EL (cell line): Measurements from ENCODE around the gene CHRNB4.
A peak's percentile ranks its signal among the peaks of the same experiment; 100 is the strongest.

Source experiments
- DNase-seq: peaks from one replicate; pipeline ENCODE4 v3.0.0-alpha.2; 2016

Gene CHRNB4

DNA sequence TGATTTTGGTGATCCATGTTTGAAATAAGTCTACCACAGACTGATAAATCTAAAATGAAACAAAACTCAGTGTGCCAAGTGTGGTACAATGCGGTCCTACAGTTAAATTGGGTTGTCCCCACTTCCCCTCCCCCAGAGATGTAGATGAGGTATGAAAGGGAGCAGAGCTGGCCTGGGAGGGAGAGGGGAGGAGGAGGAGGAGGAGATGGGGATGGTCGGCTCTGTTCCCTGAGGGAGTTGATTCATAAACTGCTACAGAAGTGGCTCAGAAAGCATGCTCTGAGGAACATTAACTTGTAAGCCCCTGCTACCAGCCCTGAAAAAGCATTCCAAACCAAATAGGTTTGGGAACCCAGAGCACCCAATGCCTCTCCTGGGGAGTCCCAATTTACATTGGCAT is 28.0 kb upstream of the CHRNB4 start:
- DNase-seq: no peak

DNA sequence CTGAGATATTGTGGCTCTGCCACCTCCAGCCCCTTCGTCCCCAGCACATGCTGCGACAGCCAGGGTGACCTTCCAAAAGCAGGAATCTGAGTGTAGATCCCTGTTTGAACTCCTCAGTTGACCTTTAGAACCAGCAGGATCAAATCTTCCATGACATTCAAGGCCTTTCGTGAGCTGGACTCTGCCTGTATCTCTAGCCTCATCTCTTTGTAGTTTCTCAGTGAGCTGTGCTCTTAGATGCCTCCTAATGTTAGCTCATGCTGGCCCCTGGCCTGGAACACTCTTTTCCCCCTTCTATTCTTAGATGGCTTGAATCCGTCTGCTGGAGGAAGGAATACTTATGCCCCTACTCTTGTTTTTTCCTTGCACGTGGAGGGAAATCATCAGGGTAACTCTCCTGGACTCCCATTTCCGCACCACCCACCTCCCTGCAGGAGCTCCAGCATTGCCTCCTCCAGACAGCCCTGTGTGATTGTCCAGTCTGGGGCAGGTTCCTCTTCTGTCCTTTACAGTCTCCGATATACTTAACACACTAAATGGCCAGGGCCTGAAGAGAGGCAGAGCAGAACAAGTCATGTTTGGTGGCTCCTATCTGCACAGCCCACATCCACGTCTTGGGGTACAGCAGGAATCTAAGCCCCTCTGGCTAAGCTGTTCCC is 26.7 kb upstream of the CHRNB4 start:
- DNase-seq: no peak

DNA sequence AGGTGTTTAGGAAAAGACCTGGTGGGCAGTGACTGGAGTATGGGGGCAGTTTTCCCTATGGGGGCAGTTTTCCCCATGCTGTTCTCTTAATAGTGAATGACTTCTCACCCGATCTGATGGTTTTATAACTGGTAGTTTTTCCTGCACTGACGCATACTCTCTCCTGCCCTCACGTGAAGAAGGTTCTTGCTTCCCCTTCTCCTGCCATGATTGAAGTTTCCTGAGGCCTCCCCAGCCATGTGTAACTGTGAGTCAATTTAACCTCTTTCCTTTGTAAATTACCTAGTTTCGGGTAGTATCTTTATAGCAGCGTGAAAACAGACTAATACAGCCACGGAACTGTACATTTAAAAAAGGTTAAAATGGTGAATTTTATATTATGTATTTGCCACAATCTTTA is 25.0 kb upstream of the CHRNB4 start:
- DNase-seq: no peak

GRCh38 chr15:78663703-78664102 is 22.7 kb upstream of the CHRNB4 start:
- no peak for DNase-seq

DNA sequence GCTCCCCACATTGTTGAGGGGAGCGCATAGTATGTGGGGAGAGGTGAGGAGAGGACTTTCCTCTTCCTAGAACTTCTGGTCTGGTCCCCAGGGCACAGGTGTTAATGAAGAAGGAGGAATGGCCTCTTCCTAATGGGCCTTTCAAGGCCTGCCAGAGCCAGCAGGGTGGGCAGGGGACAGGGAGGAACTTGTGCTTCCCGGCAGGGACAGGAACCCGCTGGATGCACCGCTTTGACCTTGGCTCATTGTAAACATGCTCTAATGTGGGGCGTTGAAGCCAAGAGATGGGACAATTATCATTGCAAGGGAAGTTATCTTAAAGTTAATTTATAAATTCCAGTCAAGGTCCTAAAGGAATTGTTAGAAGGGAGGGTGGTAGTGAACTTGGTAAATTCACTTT is 21.0 kb upstream of the CHRNB4 start:
- DNase-seq: no peak

- no peak for DNase-seq
These were observed 20.0 kb upstream of the CHRNB4 start for GRCh38 chr15:78661001-78661400.

GRCh38 chr15:78660584-78660983 is 19.6 kb upstream of the CHRNB4 start:
- no peak for DNase-seq

DNA sequence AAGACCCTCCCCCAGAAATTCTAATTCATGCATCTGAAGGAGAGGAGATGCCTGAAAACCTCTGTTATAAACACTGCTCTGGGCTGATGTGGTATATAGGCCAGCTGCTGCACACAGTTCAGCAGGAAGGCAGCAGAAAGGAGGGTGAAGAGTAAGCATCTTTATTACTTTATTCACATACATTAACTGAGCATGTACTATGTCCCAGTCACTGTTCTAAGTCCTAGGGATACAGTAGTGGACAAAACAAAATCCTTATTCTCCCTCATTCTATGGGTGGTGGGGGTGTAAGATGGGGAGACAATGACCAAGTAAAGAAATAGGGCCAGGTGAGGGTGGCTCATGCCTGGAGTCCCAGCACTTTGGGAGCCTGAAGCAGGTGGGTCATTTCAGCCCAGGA is 17.8 kb upstream of the CHRNB4 start:
- DNase-seq: no peak

DNA sequence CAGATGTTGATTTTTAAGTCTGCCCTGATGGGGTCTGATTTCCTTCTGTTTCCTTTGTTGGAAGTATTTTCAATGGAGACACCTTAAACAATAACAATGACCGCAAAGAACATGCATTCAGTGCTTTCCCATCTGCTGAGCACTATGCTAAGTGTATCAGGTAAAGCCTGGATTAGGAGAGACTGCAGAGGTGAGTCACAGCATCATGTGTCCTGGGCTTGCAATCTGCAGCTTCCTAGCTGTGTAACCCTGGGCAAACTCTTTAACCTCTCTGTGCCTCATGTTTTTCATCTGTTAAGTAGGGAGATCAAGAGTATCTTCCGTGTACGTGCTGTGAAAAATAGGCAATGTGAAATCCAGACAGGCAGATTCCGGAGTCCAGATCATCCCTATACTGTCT is 13.3 kb upstream of the CHRNB4 start:
- DNase-seq: no peak

DNA sequence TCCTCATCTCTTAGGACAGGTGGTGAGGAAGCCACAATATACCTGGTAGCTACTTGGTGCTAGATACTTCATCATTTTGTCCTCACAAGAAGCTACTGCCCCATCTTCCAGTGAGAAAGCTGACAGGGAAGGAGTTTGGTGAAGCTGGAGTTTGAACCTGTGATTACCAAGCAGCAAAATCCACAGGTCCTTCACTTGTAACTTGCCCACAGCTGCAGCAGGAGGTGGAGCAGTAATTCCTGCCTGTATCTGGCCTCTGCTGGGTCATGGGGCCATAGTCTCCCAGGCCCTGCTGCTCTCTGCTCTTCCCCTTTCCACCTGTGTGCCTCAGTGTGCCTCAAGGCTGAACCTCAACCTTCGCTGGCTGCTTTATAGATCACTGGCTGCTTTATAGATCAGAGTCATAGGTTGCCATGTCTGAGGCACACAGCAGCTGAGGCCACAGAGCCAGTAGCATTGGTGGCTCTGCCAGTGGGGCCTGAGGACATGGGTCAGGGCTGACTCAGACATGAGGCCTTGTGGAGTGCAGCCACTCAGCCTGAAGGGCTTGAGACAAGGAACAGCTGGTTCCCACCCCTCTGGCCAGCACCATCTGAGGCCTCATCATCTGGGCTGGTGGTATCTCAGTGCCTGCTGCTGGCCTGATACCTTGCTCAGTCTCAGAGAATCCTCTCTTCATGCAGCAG is 11.1 kb upstream of the CHRNB4 start:
- no peak for DNase-seq

GRCh38 chr15:78651007-78651406 is 10.0 kb upstream of the CHRNB4 start:
- no peak for DNase-seq

- DNase-seq: no peak
These were observed 9.0 kb upstream of the CHRNB4 start for GRCh38 chr15:78650022-78650421.

- no peak for DNase-seq
These were observed 4.0 kb upstream of the CHRNB4 start for GRCh38 chr15:78645009-78645408.

DNA sequence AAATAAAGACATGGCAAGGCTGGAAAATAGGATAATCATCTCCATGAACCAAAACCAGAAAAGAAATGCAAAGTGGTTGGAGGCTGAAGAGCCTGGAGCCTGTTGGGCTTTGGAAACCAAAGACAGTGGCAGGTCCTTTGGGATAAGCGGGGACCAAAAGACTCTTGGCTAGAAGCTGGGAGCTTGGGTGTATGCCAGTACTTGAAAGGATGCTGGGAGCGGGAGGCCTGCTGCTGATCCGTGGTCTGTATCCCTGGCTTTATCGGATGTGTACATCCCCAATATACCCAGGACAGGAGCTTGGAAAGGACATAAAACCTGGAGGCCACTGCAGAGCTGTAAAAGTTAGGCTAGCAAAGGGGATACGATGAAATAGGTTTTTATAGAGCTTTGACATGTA is 1.3 kb upstream of the CHRNB4 start:
- DNase-seq: no peak

DNA sequence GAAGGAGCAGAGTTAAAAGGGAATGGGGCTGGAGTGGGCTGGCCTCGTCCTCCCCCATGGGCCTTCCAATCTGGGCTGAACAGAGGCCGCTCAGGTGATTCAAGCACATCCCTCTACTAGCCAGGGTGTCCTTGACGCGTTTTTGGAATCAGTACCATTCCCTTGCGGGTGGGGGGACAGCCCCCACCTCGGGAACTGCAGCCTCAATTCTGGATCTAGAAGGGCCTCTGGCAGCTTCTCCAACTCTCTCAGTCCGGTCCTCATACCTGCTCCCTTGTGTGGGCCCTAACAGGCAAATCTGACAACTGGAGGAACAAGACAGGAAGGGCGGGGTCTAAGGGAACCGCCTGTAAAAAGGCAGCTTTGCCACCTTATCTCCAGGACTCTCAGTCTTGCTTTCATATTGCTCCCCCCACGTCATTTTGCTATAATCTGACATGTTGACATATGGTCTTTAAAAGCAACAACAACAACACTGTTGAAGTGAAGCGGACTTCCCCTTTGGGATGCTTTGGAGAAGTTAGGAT is 802 bp upstream of the CHRNB4 start:
- no peak for DNase-seq

DNA sequence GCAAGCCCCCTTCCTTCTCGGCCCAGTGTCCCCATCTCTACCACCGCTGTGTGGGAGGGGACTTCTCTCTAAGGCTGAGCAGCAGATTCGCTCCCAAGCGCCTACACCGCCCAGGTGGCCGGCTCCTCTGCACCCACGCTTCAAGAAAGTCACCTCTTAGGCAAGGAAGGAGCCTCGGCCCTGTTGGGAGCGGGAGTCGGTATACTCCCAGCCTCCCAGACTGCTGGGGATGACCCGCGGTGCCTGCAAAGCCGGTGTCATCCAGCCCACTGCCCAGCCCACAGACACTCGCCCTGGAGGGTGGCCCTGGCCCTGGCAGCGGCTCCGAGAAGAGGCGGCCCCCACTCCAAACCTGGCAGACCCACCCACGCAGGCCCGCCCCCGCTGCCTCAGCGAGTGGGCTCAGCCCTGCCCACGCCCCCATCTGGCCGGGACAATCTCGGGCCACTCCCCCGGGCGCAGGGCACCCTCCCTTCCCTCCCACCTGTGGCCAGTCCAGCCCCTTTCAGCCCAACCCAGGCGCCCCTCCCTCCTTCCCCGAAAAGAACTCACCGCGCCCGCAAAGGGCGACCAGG is 396 bp downstream of the CHRNB4 start:
- DNase-seq: no peak

- DNase-seq: peak; percentile 44
These were observed 2.2 kb downstream of the CHRNB4 start for GRCh38 chr15:78638658-78639314.

DNA sequence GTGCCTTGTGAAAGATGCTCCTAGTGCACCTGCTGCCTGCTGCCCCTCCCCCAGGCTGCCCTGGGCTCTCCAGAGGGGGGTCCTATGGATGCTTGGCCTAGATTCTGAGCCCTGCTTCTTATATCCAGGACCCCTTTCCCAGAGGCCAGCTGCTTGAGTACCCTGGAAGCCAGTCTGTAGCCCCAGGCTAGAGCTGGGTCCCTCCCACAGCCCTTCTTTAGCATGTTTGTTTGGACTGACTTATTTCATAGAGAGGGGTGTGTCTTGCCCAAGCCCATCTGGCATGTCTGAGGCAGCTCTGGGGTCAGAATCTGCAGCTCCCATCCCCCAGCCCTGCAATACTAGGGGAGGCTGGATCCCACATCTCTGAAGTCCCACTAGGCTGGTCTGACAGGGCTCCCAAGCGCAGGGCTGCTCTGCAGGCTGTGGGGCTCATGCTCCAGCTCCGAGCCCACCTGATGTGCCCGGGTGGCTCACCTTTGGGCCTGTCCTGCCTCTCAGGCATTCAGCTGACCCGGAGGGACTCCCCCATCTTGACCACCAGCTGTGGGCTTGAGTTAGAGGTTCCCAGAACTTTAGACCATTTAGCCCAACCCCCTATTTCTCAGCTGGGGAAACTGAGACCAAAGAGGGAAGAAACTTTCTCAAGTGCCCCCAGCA is 3.1 kb downstream of the CHRNB4 start:
- DNase-seq: no peak

DNA sequence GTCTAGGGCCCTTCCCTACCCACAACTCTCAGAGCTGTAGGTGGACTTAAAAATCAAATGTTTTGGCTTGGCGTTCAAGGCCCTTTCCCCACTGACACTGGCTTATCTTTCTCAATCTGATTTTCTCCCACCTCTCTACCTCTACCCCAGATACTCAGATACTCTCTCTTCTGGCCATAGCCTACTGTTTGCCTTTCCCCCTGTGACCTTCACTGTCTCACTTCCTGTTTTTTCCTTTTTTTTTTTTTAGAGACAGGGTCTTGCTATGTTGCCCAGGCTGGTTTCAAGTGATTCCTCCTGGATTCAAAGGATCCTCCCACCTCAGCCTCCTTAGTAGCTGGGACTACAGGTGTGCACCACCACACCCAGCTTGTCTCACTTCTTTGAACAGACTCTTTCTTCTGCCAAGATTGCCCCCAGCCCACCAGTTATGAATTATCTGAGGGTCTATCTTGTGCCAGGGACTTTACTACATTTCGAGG is 4.6 kb downstream of the CHRNB4 start:
- DNase-seq: no peak

GRCh38 chr15:78635346-78635745 is 5.7 kb downstream of the CHRNB4 start:
- DNase-seq: no peak

DNA sequence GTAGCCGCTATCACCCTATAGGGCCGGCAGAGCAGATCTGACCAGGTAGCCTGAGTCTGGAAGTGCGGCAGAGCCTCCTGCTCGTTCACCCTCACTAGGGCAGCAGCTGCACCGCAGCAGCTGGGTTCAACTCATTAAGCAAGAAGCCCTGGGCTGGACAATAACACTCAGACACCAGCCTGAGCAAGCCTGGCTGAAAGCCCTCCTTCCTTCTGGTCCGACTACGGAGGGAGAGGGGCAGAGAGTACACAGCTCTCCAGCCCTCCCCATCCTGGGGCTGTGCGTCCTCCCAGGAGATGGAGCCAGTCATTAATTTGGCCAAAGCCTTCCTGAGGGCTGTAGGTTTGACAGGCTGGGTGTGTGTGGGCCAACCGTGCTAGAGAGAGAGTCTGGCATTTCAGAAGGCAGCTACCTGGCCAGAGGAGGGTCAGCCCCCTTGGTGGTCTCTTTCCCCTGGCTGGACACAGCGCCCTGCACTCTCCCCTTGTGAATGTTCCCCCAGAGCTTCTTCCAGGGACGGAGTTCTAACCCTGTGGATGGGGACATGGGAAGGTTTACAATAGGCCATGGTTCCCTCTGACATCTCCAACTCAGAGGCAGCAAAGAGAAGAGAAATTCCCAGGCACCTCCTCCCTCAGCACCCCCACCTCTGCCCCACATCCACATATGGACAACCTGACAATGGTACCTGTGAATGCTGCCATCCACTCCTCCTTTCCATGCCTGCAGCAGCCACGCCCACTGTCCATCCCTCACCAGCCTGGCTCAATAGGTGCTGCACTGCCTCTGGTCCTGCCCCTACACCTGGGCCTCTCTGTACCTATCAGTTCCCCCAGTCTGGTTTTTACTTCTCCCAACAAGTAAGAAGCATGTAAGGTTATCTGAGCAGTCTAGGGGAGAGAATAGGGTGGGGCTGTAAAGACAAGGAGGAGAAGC is 6.5 kb downstream of the CHRNB4 start:
- DNase-seq: no peak

DNA sequence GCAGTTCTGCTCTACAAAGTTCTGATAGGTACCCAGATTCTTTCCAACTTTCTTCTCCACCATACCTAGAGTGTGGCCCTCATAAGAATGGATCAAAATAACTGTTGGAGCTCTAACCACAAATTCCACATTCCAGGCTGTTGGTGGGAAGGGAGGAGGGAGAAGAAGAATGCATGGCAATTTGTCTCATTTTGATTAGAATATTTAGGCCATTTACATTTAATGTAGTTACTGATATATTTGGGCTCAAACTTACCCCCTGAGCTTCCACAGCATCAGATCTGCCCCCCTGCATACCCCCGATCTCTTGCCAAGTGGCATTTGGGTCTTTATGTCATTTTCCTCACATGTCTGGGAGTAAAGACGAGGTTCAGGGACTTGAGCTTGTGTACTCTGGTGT is 7.7 kb downstream of the CHRNB4 start:
- DNase-seq: no peak
